Esophagus muscularis mucosa (tissue), 3 donors: ENCODE data around the gene SOX14.

Source experiments
- POLR2A ChIP-seq: fragments of 450-650 bp; IDR thresholded peaks from one replicate; pipeline ENCODE4 v1.6.1; 2017; ENCODE audit warnings: antibody characterized with exemption, moderate library complexity, mild to moderate bottlenecking, low read depth
- TF ChIP-seq, protein P1 (sequence below), 3 experiments: fragments of 200-600 bp in 2 of 3; fragments of 450-650 bp in 1 of 3; sonication (generic) in 2 of 3; IDR thresholded peaks; one replicate each; pipeline ENCODE4 v1.5.1; 2017 to 2019; ENCODE audit warnings: antibody characterized with exemption in 3 of 3, mild to moderate bottlenecking in 2 of 3, moderate library complexity in 1 of 3

DNA sequence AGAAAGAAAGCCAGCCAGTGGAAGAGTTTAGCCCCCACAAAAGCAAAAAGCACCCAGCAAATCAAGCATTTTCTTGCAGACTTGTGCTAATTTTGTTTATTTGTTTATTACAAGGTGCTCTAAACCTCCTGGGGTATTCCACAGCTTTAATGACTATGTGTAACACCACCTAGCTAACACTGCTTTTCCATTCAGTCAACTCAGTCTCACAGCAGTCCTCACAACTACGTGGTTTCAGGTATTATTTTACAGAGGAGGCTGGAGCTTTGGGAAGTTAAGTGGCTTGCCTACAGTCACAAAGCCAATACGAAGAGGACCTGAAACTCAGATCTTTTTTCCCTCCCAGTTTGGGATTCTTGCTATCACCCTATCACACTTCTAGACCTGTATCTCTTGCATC lies 14.8 kb downstream of the SOX14 start:
- TF ChIP-seq, protein P1, sequence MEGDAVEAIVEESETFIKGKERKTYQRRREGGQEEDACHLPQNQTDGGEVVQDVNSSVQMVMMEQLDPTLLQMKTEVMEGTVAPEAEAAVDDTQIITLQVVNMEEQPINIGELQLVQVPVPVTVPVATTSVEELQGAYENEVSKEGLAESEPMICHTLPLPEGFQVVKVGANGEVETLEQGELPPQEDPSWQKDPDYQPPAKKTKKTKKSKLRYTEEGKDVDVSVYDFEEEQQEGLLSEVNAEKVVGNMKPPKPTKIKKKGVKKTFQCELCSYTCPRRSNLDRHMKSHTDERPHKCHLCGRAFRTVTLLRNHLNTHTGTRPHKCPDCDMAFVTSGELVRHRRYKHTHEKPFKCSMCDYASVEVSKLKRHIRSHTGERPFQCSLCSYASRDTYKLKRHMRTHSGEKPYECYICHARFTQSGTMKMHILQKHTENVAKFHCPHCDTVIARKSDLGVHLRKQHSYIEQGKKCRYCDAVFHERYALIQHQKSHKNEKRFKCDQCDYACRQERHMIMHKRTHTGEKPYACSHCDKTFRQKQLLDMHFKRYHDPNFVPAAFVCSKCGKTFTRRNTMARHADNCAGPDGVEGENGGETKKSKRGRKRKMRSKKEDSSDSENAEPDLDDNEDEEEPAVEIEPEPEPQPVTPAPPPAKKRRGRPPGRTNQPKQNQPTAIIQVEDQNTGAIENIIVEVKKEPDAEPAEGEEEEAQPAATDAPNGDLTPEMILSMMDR (IDR thresholded peaks at IDR 0.05), result no peak
- no peak for TF ChIP-seq POLR2A
